GM21423 (cell line): ENCODE data around the gene PLEKHG2.
"Not testable (repeated sequence)": the region's sequence is repeated elsewhere in the genome, so short reads cannot be mapped to it uniquely, and the experiment has no call there.

Experiments used
- ATAC-seq: cut with Tn5 transposase; IDR thresholded peaks from one replicate; pipeline ENCODE4 v1.9.1; 2021; ENCODE audit warnings: mild to moderate bottlenecking, moderate library complexity; ENCODE audit not compliant: unreplicated experiment

PLEKHG2 gene

GRCh38 chr19:39435499-39436349, 23.3 kb downstream of the PLEKHG2 start, which contains the start of gene RPS16:
RPS16 (minus strand) TSS chr19:39435949; CDS start chr19:39435895, 54 bp downstream.
- ATAC-seq = peak; percentile 82

GRCh38 chr19:39436350-39436716, 23.9 kb downstream of the PLEKHG2 start:
- no peak for ATAC-seq

GRCh38 chr19:39438270-39438934, 25.9 kb downstream of the PLEKHG2 start:
- ATAC-seq = no peak

- no peak for ATAC-seq
Measured at GRCh38 chr19:39444598-39445195, 32.2 kb downstream of the PLEKHG2 start.

GRCh38 chr19:39445196-39446111, 33.0 kb downstream of the PLEKHG2 start, which contains the start of gene SUPT5H:
SUPT5H (plus strand) TSS chr19:39445582; CDS start chr19:39445891, 309 bp downstream.
- ATAC-seq = peak; percentile 88

- no peak for ATAC-seq
Measured at GRCh38 chr19:39446365-39447084, 34.1 kb downstream of the PLEKHG2 start.

- no peak for ATAC-seq
Measured at GRCh38 chr19:39448271-39448670, 35.8 kb downstream of the PLEKHG2 start.

- no peak for ATAC-seq
Measured at GRCh38 chr19:39449116-39449797, 36.8 kb downstream of the PLEKHG2 start.

- ATAC-seq = not testable (repeated sequence)
Measured at GRCh38 chr19:39451257-39451656, 38.8 kb downstream of the PLEKHG2 start.

- ATAC-seq = no peak
Measured at GRCh38 chr19:39463403-39463802, 50.9 kb downstream of the PLEKHG2 start.

- no peak for ATAC-seq
Measured at GRCh38 chr19:39465956-39466747, 53.7 kb downstream of the PLEKHG2 start.

- no peak for ATAC-seq
Measured at GRCh38 chr19:39467941-39468340, 55.5 kb downstream of the PLEKHG2 start.

- ATAC-seq = no peak
Measured at GRCh38 chr19:39469036-39469435, 56.6 kb downstream of the PLEKHG2 start.

- ATAC-seq = no peak
Measured at GRCh38 chr19:39469567-39469966, 57.1 kb downstream of the PLEKHG2 start.

GRCh38 chr19:39470724-39471339, 58.4 kb downstream of the PLEKHG2 start:
- ATAC-seq = no peak

- no peak for ATAC-seq
Measured at GRCh38 chr19:39471756-39472536, 59.5 kb downstream of the PLEKHG2 start.

GRCh38 chr19:39472746-39473442, 60.4 kb downstream of the PLEKHG2 start:
- ATAC-seq = no peak
